ENCODE data around the gene NTN1.

Gene NTN1

DNA sequence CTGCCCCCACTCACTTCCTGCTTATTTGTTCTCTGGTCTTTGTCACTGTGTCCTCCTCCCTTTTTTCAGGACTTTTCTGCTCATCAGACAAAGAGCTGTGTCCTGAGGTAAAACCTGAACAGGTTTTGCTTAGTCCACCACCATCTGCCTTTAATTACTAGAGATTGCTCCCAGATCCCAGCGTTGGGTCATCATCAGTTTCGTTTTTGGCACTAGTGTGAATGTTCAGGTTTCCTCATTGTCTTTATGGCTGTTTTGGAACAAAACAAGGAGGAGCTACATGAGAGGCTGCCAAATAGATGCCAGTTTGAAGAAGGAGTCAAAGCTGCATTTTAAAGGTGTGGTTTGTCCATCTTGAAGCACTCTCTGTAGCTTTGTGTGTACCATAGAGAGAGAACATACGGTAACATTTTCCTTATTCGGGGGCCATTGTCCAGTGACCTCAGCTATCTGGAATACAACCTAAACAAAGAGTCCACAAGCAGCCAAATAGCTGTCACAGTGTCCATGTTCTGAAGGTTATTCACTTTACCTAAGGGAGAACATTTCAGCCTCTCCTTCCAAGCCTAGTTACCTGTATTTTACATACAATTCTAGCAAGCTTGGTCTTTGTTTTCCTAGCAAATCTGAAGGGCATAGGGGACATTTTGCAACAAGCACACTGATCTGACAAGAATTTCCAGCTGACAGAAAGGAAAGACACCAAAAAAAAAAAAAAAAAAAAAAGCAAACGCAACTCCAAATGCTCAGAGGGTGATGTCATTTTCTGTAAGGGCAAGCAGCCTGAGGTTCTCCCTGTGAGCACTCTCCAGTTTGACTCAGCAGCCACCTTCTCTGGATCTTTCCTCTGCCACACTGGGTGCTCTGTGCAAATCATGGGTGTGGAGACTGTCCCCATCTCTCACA, 196.1 kb downstream of the NTN1 start:
- DNase-seq (ENCODE audit: low read depth in 2 of 2): peak; percentile 68 to 69

DNA sequence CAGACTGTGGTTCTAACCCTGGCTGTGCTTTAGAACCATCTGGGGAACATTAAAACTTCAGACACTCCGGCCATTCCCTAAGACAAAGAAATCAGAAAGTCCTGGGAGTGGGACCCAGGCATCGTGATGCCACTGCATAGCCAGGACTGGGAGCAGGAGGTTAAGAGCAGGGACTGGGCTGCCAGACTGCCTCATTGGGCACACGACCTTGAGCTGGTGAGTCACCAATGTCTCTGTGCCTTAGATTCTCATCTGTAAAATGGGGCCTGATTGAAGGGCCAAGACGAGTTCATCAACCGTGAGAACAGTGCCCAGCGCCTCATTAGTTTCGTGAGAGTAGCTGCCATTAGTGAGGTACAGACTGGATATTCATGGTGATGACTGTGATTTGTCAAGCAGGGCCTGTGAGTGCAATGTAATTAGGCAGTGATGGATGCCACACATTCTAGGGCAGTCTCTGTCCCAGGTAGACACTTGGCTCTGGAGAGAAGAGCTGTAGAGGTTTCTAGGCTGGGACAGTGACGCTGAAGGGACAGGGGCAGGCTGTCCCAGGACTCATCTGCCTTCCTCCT, 196.8 kb downstream of the NTN1 start:
- no peak for DNase-seq (ENCODE audit: low read depth in 2 of 2)

DNA sequence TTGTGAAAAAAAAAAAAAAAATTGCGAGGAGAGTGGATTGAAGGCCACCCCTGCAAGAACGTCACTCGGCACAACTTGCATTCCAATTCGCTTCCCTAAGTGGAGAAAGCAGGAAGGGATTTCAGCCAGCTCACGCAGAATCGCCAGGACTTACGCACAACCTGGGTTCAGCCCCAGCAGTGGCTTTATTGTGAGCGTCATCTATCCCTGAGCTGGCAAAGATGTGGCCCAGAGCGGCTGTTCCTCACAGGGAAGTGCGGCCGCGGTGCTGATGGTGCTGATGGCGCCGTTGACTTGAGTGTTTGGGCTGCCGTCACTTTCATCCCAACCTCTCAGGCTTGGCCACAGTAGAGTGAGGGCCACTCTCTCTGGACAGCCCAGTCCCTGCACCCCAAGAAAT, 197.6 kb downstream of the NTN1 start:
- no peak for DNase-seq (ENCODE audit: low read depth in 2 of 2)

DNA sequence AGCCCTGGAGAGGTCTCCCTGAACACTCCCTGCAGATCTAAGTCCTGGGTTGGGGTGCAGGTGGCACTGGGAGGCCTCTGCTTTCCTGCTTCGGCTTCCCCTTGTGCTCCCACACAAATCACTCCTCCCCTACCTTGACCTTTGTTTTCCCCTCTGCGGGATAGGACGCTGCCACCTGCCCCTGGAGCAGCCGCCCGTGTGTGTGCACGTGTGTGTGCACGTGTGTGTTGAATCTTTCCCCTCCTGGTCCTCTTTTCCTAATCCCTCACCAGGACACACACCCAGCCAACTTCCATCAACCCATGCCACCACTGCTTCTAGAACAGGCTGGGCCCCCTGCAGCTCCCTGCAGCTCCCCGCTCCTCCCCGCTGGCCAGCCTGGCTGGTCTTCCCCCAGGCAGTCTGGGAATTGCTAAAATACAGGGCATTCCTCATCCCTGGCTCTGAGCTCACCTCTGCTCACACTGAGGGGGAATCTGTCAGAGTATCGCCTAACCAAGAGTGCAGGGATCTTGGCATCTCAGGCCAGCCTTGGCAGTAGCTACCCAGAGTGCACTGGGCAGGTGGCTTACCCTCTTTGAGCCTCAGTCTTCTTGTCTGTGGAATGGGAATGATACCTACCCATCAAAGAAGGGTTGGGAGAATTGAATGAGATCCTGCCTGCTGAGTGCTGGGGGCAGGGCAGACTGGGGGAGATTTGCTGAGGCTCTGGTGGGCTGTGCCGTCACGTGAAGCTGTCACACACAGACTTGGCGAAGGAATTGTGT, 198.5 kb downstream of the NTN1 start:
- no peak for DNase-seq (ENCODE audit: low read depth in 2 of 2)

DNA sequence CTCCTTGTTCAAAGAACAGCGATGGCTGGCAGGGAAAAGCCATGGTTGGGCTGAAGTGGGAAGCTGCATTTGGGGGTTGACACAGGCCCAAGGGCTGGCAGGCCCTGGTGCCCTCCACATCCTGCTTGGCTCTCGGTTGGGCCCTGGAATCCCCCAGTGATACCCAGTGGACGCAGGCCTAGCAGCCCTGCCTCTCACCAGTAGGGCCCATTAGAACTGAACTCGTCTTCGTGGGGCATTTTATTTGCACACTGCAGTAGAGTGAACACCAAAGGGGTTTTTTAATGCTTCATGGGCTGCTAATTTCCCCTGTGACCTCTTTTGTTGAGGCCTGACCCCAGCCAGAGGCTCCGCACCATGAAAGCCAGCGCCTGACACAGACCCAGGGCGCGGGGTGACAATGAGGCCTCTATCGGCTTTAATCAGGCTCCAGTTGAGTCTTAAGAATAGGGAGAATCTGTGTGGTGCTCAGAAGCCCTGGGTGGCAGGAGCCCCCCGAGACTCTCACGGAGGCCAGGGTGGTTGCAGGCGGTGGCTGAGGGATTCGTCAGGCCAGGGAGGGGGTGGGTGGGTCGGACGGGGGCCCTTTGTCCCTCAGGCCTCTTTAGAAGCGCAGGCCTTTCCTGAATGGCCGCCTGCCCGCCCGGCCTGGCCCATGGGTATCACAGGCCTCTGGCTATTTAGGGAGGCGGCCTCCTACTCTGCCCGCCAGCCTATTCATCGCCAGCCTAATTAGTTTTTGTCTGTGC, 199.3 kb downstream of the NTN1 start:
- DNase-seq (ENCODE audit: low read depth in 2 of 2): no peak

DNA sequence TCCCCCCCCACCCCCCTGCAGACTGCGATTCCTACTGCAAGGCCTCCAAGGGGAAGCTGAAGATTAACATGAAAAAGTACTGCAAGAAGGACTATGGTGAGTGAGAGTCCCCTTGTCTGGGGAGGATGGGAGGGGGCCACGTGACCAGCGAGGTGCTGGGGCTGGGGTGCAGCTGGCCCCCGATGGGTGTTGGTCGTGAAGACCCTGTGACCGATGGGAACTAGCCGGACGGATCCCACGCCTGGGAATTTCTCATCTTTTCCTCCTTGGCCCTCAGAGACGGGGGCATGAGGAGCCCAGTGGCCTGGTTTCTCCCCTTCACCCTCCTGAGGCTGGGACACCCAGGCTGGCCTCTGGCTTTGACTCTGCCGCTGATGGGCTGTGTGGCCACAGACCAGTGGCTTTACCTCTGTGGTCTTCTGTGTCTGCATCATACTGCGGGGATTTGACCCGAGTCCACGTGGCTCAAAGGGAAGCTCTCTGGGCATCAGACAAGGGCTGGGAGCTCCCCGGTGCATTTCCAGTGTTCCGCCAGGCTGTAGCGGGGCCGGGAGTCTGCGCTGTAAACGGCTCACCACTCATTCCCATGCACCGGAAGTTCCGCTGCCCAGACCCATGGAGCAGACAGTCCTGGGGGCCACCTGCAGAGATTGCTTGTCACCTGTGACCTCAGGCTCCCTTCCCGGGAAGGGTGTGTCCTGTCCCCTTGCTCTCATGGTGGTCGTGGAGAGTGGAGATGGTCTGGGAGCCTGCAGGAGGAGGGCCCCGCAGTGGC, 200.0 kb downstream of the NTN1 start:
- no peak for DNase-seq (ENCODE audit: low read depth in 2 of 2)

DNA sequence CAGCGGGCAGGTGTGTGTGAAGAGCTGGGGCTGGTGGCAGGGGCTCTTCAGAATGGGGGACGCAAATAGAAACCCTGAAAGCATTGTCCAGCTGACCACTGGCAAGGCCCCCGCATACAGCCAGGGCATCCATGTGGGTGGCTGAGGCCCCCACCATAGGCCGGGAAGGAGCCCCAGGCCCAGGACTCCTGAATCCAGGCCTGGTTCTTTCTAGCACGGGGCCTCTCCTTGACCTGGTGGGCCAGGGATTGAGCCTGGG, 200.5 kb downstream of the NTN1 start:
- no peak for DNase-seq (ENCODE audit: low read depth in 2 of 2)

DNA sequence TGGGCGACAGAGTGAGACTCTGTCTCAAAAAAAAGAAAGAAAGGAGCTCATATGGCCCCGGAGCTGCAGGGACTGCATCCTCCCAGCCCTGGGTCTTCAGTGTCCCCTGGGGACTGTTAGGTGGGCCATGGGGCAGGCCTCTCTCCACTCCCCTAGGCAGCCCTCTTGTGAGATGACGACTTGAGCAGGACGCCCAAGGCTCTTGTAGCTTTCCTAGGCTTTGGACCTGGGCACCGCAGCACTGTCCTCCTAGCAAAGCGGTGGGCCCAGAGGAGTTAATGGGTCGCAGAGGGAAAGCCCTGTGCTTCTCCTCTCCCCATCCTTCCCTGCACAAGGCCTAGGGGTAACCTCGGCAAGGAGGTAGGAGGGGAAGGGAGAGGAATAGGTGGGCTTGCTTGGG, 202.2 kb downstream of the NTN1 start:
- no peak for DNase-seq (ENCODE audit: low read depth in 2 of 2)

DNA sequence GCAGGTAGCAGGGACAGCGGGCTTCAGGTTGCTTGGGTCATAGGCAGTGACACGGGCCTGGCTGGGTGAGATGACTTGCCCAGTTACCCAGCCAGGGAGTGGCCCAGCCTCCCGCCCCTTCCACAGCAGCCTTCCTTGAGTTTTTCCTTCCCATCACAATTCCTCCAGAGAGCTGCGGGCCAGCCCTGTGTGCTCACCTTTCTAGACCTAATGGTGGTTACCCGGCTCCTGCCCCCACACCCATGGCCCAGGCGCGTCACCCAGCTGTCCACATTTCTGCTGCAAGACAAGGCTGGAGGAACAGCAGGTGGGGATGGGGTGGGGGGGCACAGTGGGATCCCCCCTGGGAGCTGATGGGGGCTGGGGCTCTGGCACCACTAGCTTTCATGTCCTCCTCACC, 203.2 kb downstream of the NTN1 start:
- no peak for DNase-seq (ENCODE audit: low read depth in 2 of 2)

DNA sequence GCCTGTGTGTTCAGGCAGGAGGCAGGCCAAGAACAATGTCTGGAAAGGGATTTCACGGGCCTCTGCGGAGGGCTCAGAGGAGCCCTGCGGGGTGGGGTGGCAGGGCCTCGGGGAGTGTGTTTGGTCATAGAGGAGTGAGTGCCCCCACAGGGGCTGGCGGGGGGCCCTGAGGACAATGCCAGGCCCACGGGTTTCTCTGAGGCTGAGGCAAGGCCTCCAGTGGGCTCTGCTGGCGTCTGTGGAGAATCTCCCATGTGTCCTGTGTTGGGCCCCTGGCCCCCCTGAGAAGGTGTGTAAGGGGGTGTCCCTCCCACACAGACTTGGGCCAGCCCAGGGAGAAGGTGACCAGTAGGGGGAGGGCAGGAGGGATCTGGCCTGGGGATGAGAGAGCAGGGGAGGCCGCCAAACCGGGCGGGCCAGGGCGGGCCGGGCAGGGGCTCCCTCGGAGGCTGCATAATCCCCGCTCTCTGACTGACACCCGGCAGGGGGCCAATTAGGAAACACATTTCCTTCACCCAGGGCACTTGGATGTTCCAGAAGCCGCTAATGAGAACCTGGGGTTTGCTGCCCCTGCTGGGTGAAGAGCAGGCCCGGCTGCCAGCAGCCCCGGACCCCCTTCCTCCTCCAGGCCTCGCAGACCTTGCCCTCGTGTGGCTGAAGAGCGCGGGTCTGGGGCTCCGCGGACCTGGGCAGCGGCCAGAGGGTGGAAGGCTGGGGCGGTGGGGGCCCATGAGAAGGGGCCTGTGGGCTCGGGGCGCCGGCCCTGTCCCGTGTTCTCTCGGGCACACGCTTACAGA, 204.2 kb downstream of the NTN1 start:
- DNase-seq (ENCODE audit: low read depth in 2 of 2): no peak

DNA sequence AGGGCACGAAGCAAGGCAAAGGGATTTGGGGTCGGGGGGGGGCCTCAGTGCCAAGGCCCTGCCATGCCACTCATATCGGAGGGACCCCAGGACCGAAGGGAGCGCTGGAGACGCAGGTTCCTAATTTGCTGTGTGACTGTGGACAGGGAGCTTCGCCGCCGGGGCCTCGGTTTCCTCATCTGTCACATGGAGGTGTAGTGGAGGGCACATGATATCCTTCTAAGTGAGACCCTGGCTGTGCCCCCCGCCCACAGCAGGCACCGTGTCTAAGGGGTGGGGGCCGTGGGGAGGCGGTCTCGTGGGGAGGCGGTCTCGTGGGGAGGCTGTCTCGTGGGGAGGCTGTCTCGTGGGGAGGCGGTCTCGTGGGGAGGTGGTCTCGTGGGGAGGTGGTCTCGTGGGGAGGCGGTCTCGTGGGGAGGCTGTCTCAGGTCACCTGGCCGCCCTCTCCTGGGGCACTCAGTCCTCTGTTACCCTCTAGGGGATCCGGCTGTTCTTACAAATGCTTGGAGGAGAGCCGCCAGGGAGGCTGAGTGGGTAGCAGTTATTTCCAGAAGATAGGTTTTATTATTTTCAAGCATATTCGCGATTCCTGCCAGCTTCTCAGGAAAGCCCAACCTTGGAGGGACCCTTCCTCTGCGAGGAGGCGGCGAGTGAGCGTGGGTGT, 205.0 kb downstream of the NTN1 start:
- DNase-seq (ENCODE audit: low read depth in 2 of 2): no peak

DNA sequence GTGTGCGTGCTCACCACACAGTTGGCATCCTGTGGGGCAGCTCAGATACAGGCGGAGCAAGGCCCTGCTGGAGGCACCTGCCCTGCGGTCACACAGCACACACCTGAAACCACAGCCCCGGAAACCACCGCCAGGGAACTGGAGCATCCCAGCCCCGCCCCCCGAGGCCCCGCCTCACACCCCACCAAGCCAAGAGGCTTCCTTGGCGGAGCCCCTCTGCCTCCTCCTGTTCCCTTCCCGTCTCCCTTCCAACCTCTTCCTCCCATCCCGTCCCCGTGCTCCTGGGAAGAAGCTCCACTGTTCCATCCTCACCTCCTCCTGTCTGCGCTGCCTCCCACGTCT, 205.5 kb downstream of the NTN1 start:
- DNase-seq (ENCODE audit: low read depth in 2 of 2): no peak

DNA sequence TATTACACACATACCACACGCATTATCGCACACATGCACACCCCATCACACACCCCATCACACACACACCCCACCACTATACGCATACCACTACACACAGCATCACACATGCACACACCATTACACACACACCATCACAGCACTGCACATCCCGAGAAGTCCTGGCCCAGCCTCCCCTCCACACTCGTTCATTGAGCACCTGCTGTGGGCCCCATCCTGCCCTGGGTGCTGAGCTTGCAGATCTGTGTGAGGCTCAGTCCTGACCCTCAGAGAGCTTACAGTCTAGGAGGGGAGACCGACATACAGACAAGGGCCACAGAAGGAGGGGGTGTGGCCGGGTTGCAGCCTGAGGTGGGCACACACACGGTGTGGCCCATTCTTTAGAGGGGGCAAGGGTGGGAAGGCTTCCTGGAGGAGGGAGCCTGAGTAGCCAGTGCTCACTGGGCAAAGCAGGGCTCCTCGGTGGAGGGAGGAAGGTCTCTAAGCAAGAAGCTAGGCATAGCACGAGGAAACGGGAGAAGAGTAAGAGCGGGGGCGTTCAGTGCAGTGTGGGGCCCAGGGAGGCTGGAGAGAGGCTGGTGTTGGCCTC, 206.6 kb downstream of the NTN1 start:
- no peak for DNase-seq (ENCODE audit: low read depth in 2 of 2)

DNA sequence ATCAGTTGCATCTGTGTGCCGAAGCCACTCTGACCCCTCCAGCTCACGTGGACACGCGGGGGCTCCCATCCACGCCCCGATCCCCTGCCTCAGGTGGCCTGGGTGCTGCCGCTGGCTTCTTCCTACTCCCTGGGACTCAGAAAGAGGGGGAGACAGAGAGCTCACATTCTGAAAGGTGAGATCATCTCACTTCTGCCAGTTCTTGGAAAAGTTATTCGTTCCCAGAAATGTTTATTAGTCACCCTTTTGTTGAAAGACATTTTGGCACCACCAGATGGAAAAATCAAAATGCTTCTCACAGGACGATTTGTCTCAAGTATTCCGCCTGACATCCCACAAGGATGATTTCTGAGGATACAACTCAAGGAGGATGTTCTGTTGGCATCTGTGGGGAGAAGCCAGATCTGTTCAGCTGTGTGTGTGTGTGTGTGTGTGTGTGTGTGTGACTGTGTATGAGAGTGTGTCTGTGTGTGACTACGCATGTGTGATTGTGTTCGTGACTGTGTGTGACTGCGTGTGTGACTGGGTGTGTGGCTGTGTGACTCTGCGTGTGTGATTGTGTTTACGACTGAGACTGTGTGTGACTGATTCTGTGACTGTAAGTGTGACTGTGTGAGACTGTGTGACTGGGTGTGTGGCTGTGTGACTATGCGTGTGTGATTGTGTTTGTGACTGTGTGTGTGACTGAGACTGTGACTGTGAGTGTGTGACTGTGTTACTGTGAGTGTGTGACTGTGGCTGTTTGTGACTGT, 207.3 kb downstream of the NTN1 start:
- peak; percentile 92 to 95 for DNase-seq (ENCODE audit: low read depth in 2 of 2)

DNA sequence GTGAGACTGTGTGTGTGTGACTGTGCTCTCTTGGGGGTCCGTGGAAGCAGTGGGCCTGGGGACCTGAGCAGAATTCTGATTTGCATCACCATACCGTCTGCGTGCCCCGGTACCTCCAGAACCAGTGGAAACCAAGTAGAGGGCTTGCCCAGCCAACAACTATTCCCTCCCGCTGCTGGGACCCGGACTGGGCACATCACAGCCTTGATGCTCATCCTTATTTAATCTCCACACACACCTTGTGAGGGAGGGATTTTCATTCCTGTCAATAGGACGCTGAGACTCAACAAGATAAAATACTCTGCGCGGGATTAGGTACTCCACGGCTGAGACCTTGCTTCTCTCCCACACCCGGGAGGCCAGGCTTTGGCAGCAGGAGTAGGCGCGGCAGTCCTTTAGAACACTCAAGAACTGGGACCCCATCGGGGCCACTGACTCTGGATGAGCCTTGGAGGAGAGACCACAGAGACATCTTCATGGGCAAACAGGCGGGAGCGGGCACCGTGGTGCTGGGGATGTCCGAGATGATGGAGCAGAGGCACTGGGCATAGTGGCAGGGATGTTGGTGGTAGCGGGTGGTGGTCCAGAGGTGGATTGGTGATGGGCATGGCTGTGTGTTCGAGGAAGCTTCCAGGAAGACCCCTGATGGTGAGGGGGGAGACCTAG, 208.0 kb downstream of the NTN1 start:
- DNase-seq (ENCODE audit: low read depth in 2 of 2): no peak

DNA sequence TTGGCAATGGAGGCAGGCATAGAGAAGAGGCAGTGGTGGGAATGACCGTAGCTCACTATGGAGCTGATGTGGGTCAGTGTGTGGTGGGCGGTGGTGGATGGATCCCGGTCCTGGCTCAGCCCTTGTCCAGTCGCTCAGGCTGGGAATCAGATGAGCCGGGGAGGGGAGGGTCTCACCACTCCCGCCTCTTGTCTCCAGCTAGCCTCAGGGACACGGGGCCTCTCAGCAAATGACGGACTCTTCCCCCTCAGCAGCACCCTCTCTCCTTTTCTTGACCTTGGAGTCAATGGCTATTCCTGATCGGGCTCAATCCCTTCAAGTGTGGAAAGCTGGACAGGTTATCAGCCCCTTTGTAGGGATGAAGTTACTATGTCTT, 208.5 kb downstream of the NTN1 start:
- DNase-seq (ENCODE audit: low read depth in 2 of 2): no peak

DNA sequence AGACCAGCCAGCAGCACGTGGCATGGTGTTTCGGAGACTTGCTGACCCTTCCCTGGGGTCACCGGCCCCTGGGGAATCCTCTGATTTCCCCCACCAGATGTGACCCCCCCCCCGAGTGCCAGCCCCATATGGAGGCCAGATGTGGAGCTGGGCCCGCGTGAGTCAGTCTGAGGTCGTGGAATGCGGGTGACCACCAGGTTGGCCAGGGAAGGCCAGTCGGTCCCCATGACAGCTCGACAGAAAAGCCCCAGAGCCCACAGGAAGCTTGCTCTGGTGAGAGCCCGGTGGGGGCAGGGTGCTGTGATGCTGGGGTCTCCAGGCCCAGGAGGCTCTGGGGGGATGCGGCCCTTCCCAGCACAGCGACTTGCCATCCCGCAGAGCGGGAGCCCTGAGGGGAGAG, 209.0 kb downstream of the NTN1 start:
- DNase-seq (ENCODE audit: low read depth in 2 of 2): peak in 1 of 2 experiments; percentile 25

DNA sequence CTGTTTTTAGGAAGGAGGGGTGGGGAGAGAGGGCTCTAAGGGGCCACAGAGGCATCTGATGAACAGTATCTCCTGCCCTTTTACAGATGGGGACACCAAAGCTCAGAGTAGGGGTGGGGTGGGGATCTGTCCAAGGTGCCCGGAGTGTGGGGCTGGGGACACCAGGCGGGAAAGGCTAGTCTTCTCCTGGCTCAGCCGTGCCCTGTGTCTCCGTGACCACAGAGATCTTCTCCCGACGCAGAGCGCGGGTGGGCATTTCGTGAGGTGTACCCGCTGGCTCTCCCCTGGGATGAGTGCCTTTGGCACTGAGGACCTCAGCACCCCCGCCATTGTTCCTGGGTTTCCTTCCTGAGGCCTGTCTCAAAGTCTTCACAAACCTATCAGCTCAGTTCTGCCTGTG, 209.6 kb downstream of the NTN1 start:
- DNase-seq (ENCODE audit: low read depth in 2 of 2): no peak
